Kidney epithelial cell (primary cell): ENCODE data around the gene PBOV1. TPM values are rescaled to one million over a fixed set of nuclear protein-coding genes. Genes with fewer than 3 reads are reported as not detected.

ENCODE experiments used
- DNase-seq: peaks from one replicate; pipeline ENCODE4 v3.0.0-alpha.2; 2010; ENCODE audit warnings: low read depth
- H3K27me3 ChIP-seq: 2 replicates; pipeline ENCODE4 v1.6.0; 2011; ENCODE audit warnings: low read length; ENCODE audit not compliant: control insufficient read depth, insufficient read depth
- H3K36me3 ChIP-seq: 2 replicates; pipeline ENCODE4 v1.5.1; 2011; ENCODE audit warnings: low read length; ENCODE audit not compliant: control insufficient read depth, insufficient read depth
- H3K4me3 ChIP-seq: 2 replicates; pipeline ENCODE4 v1.5.1; 2011; ENCODE audit warnings: low read depth, mild to moderate bottlenecking, control low read depth, low read length
- total RNA-seq: library from RNA; depleted of rRNA; stranded (reverse); fragments of >200 nt; gene quantifications from 2 replicates; pipeline ENCODE4 v1.2.3, GENCODE V29; 2015
- TF ChIP-seq, protein P1 (sequence below): IDR thresholded peaks from 2 replicates; pipeline ENCODE4 v1.5.1; 2011; ENCODE audit warnings: mild to moderate bottlenecking, moderate library complexity, low read length, control low read depth, inconsistent platforms; ENCODE audit not compliant: insufficient read depth, poor library complexity, severe bottlenecking

PBOV1 gene
- total RNA-seq, 1 donor from 2014 or later, result not detected

DNA sequence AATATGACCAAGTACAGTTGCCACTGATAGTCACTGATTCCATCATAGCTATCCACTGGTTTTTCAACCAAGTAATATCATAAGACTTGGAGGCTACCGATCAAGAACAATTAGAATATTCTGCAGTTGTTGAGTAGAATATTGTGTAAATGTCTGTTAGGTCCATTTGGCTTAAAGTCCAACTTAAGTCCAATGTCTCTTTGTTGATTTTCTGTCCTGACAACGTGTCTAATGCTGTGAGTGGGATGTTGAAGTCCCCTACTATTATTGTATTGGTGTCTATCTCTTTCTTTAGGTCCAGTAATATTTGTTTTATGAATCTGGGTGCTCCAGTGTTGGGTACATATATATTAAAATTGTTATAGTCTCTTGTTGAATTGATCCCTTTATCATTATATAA is 42.7 kb downstream of the PBOV1 start:
- Histone ChIP-seq H3K36me3 (no peaks in the 10 kb centered on the region), H3K27me3 (no peaks in the 10 kb centered on the region), H3K4me3 (no peak overlapping the region)
- TF ChIP-seq, protein P1, sequence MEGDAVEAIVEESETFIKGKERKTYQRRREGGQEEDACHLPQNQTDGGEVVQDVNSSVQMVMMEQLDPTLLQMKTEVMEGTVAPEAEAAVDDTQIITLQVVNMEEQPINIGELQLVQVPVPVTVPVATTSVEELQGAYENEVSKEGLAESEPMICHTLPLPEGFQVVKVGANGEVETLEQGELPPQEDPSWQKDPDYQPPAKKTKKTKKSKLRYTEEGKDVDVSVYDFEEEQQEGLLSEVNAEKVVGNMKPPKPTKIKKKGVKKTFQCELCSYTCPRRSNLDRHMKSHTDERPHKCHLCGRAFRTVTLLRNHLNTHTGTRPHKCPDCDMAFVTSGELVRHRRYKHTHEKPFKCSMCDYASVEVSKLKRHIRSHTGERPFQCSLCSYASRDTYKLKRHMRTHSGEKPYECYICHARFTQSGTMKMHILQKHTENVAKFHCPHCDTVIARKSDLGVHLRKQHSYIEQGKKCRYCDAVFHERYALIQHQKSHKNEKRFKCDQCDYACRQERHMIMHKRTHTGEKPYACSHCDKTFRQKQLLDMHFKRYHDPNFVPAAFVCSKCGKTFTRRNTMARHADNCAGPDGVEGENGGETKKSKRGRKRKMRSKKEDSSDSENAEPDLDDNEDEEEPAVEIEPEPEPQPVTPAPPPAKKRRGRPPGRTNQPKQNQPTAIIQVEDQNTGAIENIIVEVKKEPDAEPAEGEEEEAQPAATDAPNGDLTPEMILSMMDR, result no peak
- no peak for DNase-seq

Other genes with a start within 250 kb of the PBOV1 start
- 77.7 and 80.9 TPM in 2 replicates for gene PERP, start 111.1 kb downstream of the PBOV1 start, total RNA-seq
- gene ARFGEF3, start 56.6 kb downstream of the PBOV1 start, total RNA-seq, result 11.1 and 13.4 TPM in 2 replicates
- not detected in 2 replicates for gene SMIM28, start 159.4 kb upstream of the PBOV1 start, total RNA-seq
- 82.1 and 89.5 TPM in 2 replicates for gene HEBP2, start 185.7 kb upstream of the PBOV1 start, total RNA-seq